ENCODE results near the gene HCN4.

HCN4 gene

GRCh38 chr15:73323956-73324355 is 44.8 kb downstream of the HCN4 start:
- Histone ChIP-seq H3K27me3 (ENCODE audit: insufficient read depth, low read length) (no peaks in the 10 kb centered on the region), H3K4me3 (ENCODE audit: low read length) (no peak overlapping the region), H3K27ac (ENCODE audit: low read depth, low read length) (no peak overlapping the region), H3K36me3 (ENCODE audit: insufficient read depth, low read length) (peaks cover 11% of the 10 kb centered on the region; the same call in 1 of the 2 replicates), H3K4me1 (ENCODE audit: insufficient read depth, low read length) (no peaks in the 10 kb centered on the region), H3K9ac (ENCODE audit: low read depth, low read length) (no peak overlapping the region), H3K9me3 (ENCODE audit: insufficient read depth, low read depth, low read length) (no peaks in the 10 kb centered on the region)
- 95% methylated on average over 16 of the region's 16 CpGs for WGBS

DNA sequence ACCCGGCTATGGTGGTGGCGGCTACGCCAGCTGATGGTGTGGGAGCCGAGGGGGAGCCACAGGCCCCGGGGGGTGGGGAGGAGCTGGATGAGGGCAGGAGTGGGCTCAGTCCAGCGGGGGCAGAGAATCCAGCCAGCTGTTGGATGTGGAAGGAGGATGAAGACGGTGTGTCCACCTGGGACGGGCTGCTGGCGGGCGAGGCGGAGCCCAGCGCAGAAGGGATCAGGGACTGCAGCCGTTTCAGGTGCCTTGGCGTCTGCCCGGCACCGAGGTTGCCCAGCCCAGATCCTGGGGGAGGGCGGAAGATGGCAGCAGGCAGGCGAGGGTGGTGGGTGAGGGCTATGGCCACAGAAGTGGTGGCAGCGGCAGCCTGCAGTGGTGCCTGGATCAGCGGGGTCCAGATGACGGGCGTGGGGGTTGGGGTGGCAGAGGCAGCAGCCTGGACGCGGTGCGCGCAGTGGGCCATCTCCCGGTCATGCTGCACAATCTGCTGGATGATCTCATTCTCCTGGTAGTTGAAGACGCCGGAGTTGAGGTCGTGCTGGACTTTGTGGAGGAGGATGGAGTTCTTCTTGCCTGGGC is 45.3 kb downstream of the HCN4 start:
- H3K36me3 ChIP-seq (ENCODE audit: insufficient read depth, low read length) = peaks cover 11% of the 10 kb centered on the region; the same call in 1 of the 2 replicates
- H3K27me3 ChIP-seq (ENCODE audit: insufficient read depth, low read length) = no peaks in the 10 kb centered on the region
- no peak overlapping the region for H3K9ac ChIP-seq (ENCODE audit: low read depth, low read length)
- WGBS = 96% methylated on average over 30 of the region's 30 CpGs
- no peaks in the 10 kb centered on the region for H3K9me3 ChIP-seq (ENCODE audit: insufficient read depth, low read depth, low read length)
- H3K4me3 ChIP-seq (ENCODE audit: low read length) = no peak overlapping the region
- no peak overlapping the region for H3K27ac ChIP-seq (ENCODE audit: low read depth, low read length)
- H3K4me1 ChIP-seq (ENCODE audit: insufficient read depth, low read length) = no peaks in the 10 kb centered on the region

DNA sequence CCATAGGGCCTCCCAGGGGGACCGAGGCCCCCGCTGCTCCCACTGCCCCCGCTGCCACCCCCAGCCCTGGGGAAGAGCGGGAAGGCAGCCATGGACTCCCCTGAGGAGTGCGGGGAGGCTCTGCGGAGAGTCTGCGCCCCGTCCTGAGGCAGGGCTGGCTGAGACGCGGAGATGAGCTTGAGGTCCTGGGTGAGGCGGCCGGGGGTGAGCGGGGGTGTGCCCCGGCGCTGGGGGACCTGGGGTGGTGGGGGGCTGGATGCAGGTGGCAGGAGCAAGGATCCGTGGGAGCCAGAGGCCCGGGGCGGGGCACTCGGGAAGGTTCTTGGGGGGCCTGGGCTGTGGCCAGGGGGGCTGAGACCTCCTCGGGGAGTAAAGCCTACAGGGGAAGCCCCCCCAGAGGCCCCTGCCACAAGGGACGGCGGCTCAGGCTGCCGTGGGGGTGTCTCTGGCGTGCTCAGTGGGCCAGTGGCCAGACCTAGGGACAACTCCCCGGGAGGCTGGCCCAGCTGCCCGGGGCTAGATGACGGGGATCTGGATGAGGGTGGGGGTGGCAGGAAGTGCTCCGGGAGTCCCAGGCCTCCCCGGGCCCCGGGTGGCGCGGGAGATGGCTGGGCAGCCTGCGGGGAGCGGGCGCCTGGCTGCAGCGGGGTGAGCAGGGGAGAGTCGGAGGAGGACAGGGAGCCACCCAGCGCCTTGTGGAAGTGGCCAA is 45.9 kb downstream of the HCN4 start:
- no peak overlapping the region for H3K4me3 ChIP-seq (ENCODE audit: low read length)
- H3K27ac ChIP-seq (ENCODE audit: low read depth, low read length) = no peak overlapping the region
- no peaks in the 10 kb centered on the region for H3K27me3 ChIP-seq (ENCODE audit: insufficient read depth, low read length)
- no peak overlapping the region for H3K9ac ChIP-seq (ENCODE audit: low read depth, low read length)
- 95% methylated on average over 38 of the region's 38 CpGs for WGBS
- H3K9me3 ChIP-seq (ENCODE audit: insufficient read depth, low read depth, low read length) = no peaks in the 10 kb centered on the region
- H3K4me1 ChIP-seq (ENCODE audit: insufficient read depth, low read length) = peaks cover 4% of the 10 kb centered on the region
- H3K36me3 ChIP-seq (ENCODE audit: insufficient read depth, low read length) = peaks cover 7% of the 10 kb centered on the region; the same call in 1 of the 2 replicates

- WGBS = 88% methylated on average over 17 of the region's 17 CpGs
- no peak overlapping the region for H3K9ac ChIP-seq (ENCODE audit: low read depth, low read length)
- no peak overlapping the region for H3K27ac ChIP-seq (ENCODE audit: low read depth, low read length)
- H3K4me3 ChIP-seq (ENCODE audit: low read length) = no peak overlapping the region
- H3K27me3 ChIP-seq (ENCODE audit: insufficient read depth, low read length) = no peaks in the 10 kb centered on the region
- H3K4me1 ChIP-seq (ENCODE audit: insufficient read depth, low read length) = peaks cover 7% of the 10 kb centered on the region
- H3K36me3 ChIP-seq (ENCODE audit: insufficient read depth, low read length) = peaks cover 6% of the 10 kb centered on the region; the same call in 1 of the 2 replicates
- no peaks in the 10 kb centered on the region for H3K9me3 ChIP-seq (ENCODE audit: insufficient read depth, low read depth, low read length)
These were observed 47.0 kb downstream of the HCN4 start for GRCh38 chr15:73321496-73322450.

GRCh38 chr15:73320619-73321180 is 48.1 kb downstream of the HCN4 start:
- no peaks in the 10 kb centered on the region for H3K9me3 ChIP-seq (ENCODE audit: insufficient read depth, low read depth, low read length)
- no peak overlapping the region for H3K4me3 ChIP-seq (ENCODE audit: low read length)
- 93% methylated on average over 3 of the region's 3 CpGs for WGBS
- no peak overlapping the region for H3K9ac ChIP-seq (ENCODE audit: low read depth, low read length)
- peaks cover 6% of the 10 kb centered on the region; the same call in 1 of the 2 replicates for H3K36me3 ChIP-seq (ENCODE audit: insufficient read depth, low read length)
- peaks cover 7% of the 10 kb centered on the region for H3K4me1 ChIP-seq (ENCODE audit: insufficient read depth, low read length)
- no peak overlapping the region for H3K27ac ChIP-seq (ENCODE audit: low read depth, low read length)
- H3K27me3 ChIP-seq (ENCODE audit: insufficient read depth, low read length) = no peaks in the 10 kb centered on the region

DNA sequence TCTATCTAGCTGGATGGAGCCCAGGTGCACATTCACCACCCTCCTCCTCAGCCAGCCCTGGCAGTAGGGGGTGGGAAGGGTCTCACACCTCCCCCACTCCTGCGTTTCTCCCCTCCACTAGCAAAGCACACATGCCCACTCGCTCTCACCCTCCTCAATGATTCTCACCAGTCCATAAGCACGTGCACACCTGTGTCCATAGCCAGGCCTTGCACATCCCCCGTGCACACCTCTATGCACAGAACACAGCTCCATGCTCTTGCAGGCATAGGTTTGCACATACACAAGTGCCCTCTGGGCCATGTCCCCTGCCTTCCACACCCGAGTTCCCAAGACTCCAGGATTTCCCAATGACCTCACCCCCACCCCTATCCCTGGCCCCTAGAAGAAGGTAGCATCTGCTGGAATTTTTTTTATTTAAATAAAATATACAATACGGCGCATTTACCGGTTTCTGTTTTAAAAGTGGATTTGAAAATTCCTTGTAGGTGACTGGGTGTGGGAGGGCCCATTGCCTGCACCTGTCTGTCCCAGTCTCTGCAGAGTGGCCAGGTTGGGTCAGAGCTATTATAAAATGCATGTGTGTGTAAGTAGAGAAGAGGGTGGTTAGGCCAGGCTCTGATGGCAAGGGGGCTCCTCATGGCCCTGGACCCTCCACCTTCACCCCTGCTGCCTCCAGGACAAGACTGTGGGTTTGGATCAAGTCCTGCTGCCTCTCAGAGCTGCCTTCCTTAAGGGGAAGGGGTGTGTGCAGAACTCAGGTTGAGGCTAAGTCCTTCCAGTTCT is 49.1 kb downstream of the HCN4 start:
- Histone ChIP-seq H3K27me3 (ENCODE audit: insufficient read depth, low read length) (no peaks in the 10 kb centered on the region; the same call in 1 of the 2 replicates), H3K4me1 (ENCODE audit: insufficient read depth, low read length) (peaks cover 7% of the 10 kb centered on the region), H3K36me3 (ENCODE audit: insufficient read depth, low read length) (peaks cover 3% of the 10 kb centered on the region; the same call in 1 of the 2 replicates), H3K9me3 (ENCODE audit: insufficient read depth, low read depth, low read length) (no peaks in the 10 kb centered on the region), H3K9ac (ENCODE audit: low read depth, low read length) (no peak overlapping the region), H3K27ac (ENCODE audit: low read depth, low read length) (no peak overlapping the region), H3K4me3 (ENCODE audit: low read length) (no peak overlapping the region)
- 80% methylated on average over 8 of the region's 8 CpGs for WGBS

- H3K4me1 ChIP-seq (ENCODE audit: insufficient read depth, low read length) = peaks cover 7% of the 10 kb centered on the region
- no peaks in the 10 kb centered on the region for H3K9me3 ChIP-seq (ENCODE audit: insufficient read depth, low read depth, low read length)
- WGBS = 19% methylated on average over 42 of the region's 42 CpGs
- no peak overlapping the region for H3K9ac ChIP-seq (ENCODE audit: low read depth, low read length)
- no peak overlapping the region for H3K27ac ChIP-seq (ENCODE audit: low read depth, low read length)
- H3K36me3 ChIP-seq (ENCODE audit: insufficient read depth, low read length) = peaks cover 2% of the 10 kb centered on the region; the same call in 1 of the 2 replicates
- no peak overlapping the region; the same call in 1 of the 2 replicates for H3K4me3 ChIP-seq (ENCODE audit: low read length)
- H3K27me3 ChIP-seq (ENCODE audit: insufficient read depth, low read length) = no peaks in the 10 kb centered on the region; the same call in 1 of the 2 replicates
These were observed 50.1 kb downstream of the HCN4 start for GRCh38 chr15:73318463-73319351.

DNA sequence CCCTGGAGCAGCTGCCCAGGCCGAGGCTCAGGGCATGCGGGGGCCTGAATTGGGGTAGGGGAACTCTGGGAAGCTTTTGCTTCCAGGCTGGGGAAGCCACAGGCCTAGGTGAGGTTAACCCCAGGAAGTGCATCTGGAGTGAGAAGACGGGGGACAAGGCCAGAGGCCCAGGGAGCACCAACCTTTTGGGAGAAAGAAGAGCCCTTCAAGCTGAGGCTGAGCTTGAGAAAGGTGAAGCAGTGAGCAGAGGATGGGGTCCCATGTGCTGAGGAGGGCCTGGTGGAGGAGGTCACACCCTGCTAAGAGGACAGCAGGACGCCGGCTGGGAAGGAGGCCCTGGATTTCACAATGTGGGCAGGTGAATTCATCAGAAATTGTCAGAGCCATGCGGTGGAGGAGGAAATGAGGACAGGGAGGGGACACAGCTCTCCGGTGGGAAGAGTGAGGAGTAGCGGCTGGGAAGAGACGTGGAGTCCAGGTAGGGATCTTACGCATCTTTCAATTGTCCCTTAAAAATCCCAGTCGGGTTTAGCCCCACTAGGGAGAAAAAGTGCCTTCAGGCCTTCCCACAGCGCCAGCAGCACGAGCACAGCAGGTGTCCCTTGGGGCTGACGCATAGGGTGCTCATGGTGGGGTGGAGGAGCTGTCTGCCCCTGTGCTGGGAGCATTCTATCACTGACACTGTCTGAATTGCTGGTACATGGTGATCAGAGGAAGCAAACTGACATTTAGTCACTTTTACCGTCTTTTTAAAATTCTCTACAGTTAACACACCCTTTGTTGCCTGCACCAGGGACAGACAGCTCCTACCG is 50.9 kb downstream of the HCN4 start:
- no peaks in the 10 kb centered on the region for H3K9me3 ChIP-seq (ENCODE audit: insufficient read depth, low read depth, low read length)
- no peak overlapping the region for H3K4me3 ChIP-seq (ENCODE audit: low read length)
- no peaks in the 10 kb centered on the region for H3K36me3 ChIP-seq (ENCODE audit: insufficient read depth, low read length)
- H3K4me1 ChIP-seq (ENCODE audit: insufficient read depth, low read length) = peaks cover 7% of the 10 kb centered on the region
- no peak overlapping the region for H3K9ac ChIP-seq (ENCODE audit: low read depth, low read length)
- 74% methylated on average over 16 of the region's 16 CpGs for WGBS
- no peak overlapping the region for H3K27ac ChIP-seq (ENCODE audit: low read depth, low read length)
- no peaks in the 10 kb centered on the region; the same call in 1 of the 2 replicates for H3K27me3 ChIP-seq (ENCODE audit: insufficient read depth, low read length)

- no peaks in the 10 kb centered on the region; the same call in 1 of the 2 replicates for H3K27me3 ChIP-seq (ENCODE audit: insufficient read depth, low read length)
- H3K36me3 ChIP-seq (ENCODE audit: insufficient read depth, low read length) = no peaks in the 10 kb centered on the region
- no peak overlapping the region for H3K27ac ChIP-seq (ENCODE audit: low read depth, low read length)
- H3K4me3 ChIP-seq (ENCODE audit: low read length) = no peak overlapping the region
- no peaks in the 10 kb centered on the region for H3K9me3 ChIP-seq (ENCODE audit: insufficient read depth, low read depth, low read length)
- WGBS = 83% methylated on average over 1 of the region's 2 CpGs
- peaks cover 7% of the 10 kb centered on the region for H3K4me1 ChIP-seq (ENCODE audit: insufficient read depth, low read length)
- no peak overlapping the region for H3K9ac ChIP-seq (ENCODE audit: low read depth, low read length)
These were observed 54.9 kb downstream of the HCN4 start for GRCh38 chr15:73313861-73314260.
